ENCODE measurements around the gene NPIPA1. TPM values are rescaled to one million over a fixed set of nuclear protein-coding genes. Genes with fewer than 3 reads are reported as not detected.
"Not testable (repeated sequence)": the region's sequence is repeated elsewhere in the genome, so short reads cannot be mapped to it uniquely, and the experiment has no call there.

Gene NPIPA1
- total and polyA plus RNA-seq, 2 of the 13 experiments (the other 11 are each of a cell fraction or from before 2014, with no cell fraction given), result 75.9 to 183 TPM

DNA sequence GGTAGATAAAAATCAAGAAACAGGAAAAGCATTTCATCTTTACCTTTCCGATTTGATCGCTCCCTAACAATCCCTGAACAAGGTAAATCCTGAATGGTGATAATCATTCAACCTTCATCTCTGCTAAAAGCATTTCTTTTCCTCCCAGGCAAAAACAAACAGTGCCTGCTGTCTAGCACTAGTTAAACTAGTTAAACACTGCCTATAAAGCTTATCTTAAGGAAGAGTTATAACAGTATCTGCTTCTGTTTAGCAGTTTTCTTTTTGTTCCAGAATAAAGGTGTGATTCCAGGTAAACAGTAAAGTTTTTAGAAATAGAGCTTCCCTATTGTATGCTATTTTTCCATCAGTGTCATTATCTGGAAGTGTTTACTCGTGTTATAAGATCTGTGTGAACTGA is 44.0 kb downstream of the NPIPA1 start:
- Histone ChIP-seq H3K4me1 (ENCODE audit: insufficient read depth, low read length) (peaks cover 71% of the 10 kb centered on the region), H3K27ac (ENCODE audit: extremely low read length, insufficient read depth, low read length) (peak overlapping the region; percentile 67), H3K4me2 (ENCODE audit: low read depth, low read length) (peak overlapping the region; percentile 80; the same call in 1 of the 2 replicates), H3K79me2 (ENCODE audit: insufficient read depth, low read length) (peaks cover 86% of the 10 kb centered on the region), H4K20me1 (ENCODE audit: insufficient read depth, low read length) (peaks cover 31% of the 10 kb centered on the region)
- POLR2A ChIA-PET; FAIRE-seq; DNase-seq (ENCODE audit: low spot score); H3K36me3 ChIP-seq (replicated peaks in 1 of 2; ENCODE audit: control insufficient read depth in 1 of 2, insufficient read depth in 2 of 2, low read length in 2 of 2); BruUV-seq (replicated peaks); CTCF ChIA-PET (ENCODE audit: low intra/inter-chr PET ratio, low total read pairs); H3K4me3 ChIP-seq (replicated peaks in 1 of 3; ENCODE audit: insufficient read depth in 1 of 3, low read depth in 2 of 3, low read length in 3 of 3); H3K27me3 ChIP-seq (ENCODE audit: control insufficient read depth in 1 of 2, insufficient read depth in 2 of 2, low read length in 2 of 2); intact Hi-C loops (cut with micrococcal nuclease; ENCODE audit: unreplicated experiment); in situ Hi-C loops (cut with HindIII; ENCODE audit: extremely low pct_ligation_motif_present, low pct_unique_long_range_greater_than_20kb); H3K9ac ChIP-seq (ENCODE audit: insufficient read depth, low read depth, low read length); H2AFZ ChIP-seq (ENCODE audit: low read length); ATAC-seq; H3K9me3 ChIP-seq (ENCODE audit: low read length): not testable (repeated sequence)
- TF ChIP-seq, protein P1, sequence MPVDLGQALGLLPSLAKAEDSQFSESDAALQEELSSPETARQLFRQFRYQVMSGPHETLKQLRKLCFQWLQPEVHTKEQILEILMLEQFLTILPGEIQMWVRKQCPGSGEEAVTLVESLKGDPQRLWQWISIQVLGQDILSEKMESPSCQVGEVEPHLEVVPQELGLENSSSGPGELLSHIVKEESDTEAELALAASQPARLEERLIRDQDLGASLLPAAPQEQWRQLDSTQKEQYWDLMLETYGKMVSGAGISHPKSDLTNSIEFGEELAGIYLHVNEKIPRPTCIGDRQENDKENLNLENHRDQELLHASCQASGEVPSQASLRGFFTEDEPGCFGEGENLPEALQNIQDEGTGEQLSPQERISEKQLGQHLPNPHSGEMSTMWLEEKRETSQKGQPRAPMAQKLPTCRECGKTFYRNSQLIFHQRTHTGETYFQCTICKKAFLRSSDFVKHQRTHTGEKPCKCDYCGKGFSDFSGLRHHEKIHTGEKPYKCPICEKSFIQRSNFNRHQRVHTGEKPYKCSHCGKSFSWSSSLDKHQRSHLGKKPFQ (CRISPR knock-in tag; IDR thresholded peaks at IDR 0.05; ENCODE audit: insufficient replicate concordance), result peak; percentile 6
- WGBS (ENCODE audit: low lambda C conversion rate), result 70% methylated on average over 3 of the region's 3 CpGs

DNA sequence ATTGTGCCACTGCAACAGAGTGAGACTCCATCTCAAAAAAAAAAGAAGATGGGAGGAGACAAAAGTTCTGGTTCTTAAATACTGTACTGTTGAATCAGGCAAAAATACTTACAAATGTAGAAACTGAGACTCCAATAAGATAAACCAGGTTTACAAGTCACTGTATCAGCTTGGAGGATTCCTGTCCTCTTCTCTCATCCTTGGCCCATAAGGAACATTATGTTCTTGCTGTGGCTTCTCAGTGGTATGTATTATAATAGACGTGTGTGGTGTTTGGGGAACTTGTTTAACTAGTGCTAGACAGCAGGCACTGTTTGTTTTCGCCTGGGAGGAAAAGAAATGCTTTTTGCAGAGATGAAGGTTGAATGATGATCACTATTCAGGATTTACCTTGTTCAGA is 45.3 kb downstream of the NPIPA1 start:
- H3K79me2 ChIP-seq (ENCODE audit: insufficient read depth, low read length), result peaks cover 85% of the 10 kb centered on the region
- H3K4me2 ChIP-seq (ENCODE audit: low read depth, low read length); H3K9ac ChIP-seq (ENCODE audit: insufficient read depth, low read depth, low read length); intact Hi-C loops (cut with micrococcal nuclease; ENCODE audit: unreplicated experiment); H3K27ac ChIP-seq (ENCODE audit: extremely low read length, insufficient read depth, low read length); H3K9me3 ChIP-seq (ENCODE audit: low read length); in situ Hi-C loops (cut with HindIII; ENCODE audit: extremely low pct_ligation_motif_present, low pct_unique_long_range_greater_than_20kb); H3K4me3 ChIP-seq (replicated peaks in 1 of 3; ENCODE audit: insufficient read depth in 1 of 3, low read depth in 2 of 3, low read length in 3 of 3); DNase-seq (ENCODE audit: low spot score); FAIRE-seq; ATAC-seq; CTCF ChIA-PET (ENCODE audit: low intra/inter-chr PET ratio, low total read pairs); BruUV-seq (replicated peaks); H3K36me3 ChIP-seq (replicated peaks in 1 of 2; ENCODE audit: control insufficient read depth in 1 of 2, insufficient read depth in 2 of 2, low read length in 2 of 2); H3K27me3 ChIP-seq (ENCODE audit: control insufficient read depth in 1 of 2, insufficient read depth in 2 of 2, low read length in 2 of 2); POLR2A ChIA-PET; H2AFZ ChIP-seq (ENCODE audit: low read length): not testable (repeated sequence)
- WGBS (ENCODE audit: low lambda C conversion rate), result 14% methylated on average over 1 of the region's 2 CpGs
- H3K4me1 ChIP-seq (ENCODE audit: insufficient read depth, low read length), result peaks cover 69% of the 10 kb centered on the region
- H4K20me1 ChIP-seq (ENCODE audit: insufficient read depth, low read length), result peaks cover 22% of the 10 kb centered on the region; the same call in 1 of the 2 replicates

GRCh38 chr16:14988092-14988491 is 50.8 kb downstream of the NPIPA1 start:
- H3K9ac ChIP-seq (ENCODE audit: insufficient read depth, low read depth, low read length); intact Hi-C loops (cut with micrococcal nuclease; ENCODE audit: unreplicated experiment); POLR2A ChIA-PET; CTCF ChIA-PET (ENCODE audit: low intra/inter-chr PET ratio, low total read pairs); in situ Hi-C loops (cut with HindIII; ENCODE audit: extremely low pct_ligation_motif_present, low pct_unique_long_range_greater_than_20kb); DNase-seq (ENCODE audit: low spot score); H3K4me2 ChIP-seq (ENCODE audit: low read depth, low read length); FAIRE-seq; H3K4me3 ChIP-seq (replicated peaks in 1 of 3; ENCODE audit: insufficient read depth in 1 of 3, low read depth in 2 of 3, low read length in 3 of 3); H3K9me3 ChIP-seq (ENCODE audit: low read length); H2AFZ ChIP-seq (ENCODE audit: low read length); H3K27me3 ChIP-seq (ENCODE audit: control insufficient read depth in 1 of 2, insufficient read depth in 2 of 2, low read length in 2 of 2); BruUV-seq (replicated peaks): not testable (repeated sequence)
- peak; percentile 1; the same call in 2 of the 3 replicates for ATAC-seq
- peaks cover 0 to 13% of the 10 kb centered on the region in 2 experiments; a peak in 2 of 5 replicates for H3K36me3 ChIP-seq (replicated peaks in 1 of 2; ENCODE audit: control insufficient read depth in 1 of 2, insufficient read depth in 2 of 2, low read length in 2 of 2)
- H3K79me2 ChIP-seq (ENCODE audit: insufficient read depth, low read length), result peaks cover 74% of the 10 kb centered on the region
- 86% methylated on average over 8 of the region's 8 CpGs for WGBS (ENCODE audit: low lambda C conversion rate)
- H4K20me1 ChIP-seq (ENCODE audit: insufficient read depth, low read length), result peaks cover 17% of the 10 kb centered on the region
- H3K27ac ChIP-seq (ENCODE audit: extremely low read length, insufficient read depth, low read length), result peak overlapping the region; percentile 36
- H3K4me1 ChIP-seq (ENCODE audit: insufficient read depth, low read length), result peaks cover 34% of the 10 kb centered on the region
